Mucosa of descending colon (tissue), 3 donors: ENCODE data around the gene SLAMF1. TPM values are rescaled to one million over a fixed set of nuclear protein-coding genes. Genes with fewer than 3 reads are reported as not detected.
A peak's percentile ranks its signal among the peaks of the same experiment; 100 is the strongest.

Experiments used
- ATAC-seq: fragments of 200-7000 bp; cut with Tn5 transposase; one replicate; pipeline ENCODE4 v1.9.1; 2020; ENCODE audit warnings: mild to moderate bottlenecking, moderate library complexity
- DNase-seq, 3 donors: peaks; one replicate each; pipeline ENCODE4 v3.0.0-alpha.2; 2020
- H3K36me3 ChIP-seq: fragments of 200-600 bp; one replicate; pipeline ENCODE4 v1.8.0; 2021; ENCODE audit warnings: low read depth, mild to moderate bottlenecking
- H3K4me1 ChIP-seq: fragments of 200-600 bp; one replicate; pipeline ENCODE4 v1.8.0; 2021; ENCODE audit warnings: low read depth, mild to moderate bottlenecking
- H3K4me3 ChIP-seq: fragments of 200-600 bp; one replicate; pipeline ENCODE4 v1.8.0; 2021; ENCODE audit warnings: mild to moderate bottlenecking
- H3K9me3 ChIP-seq: fragments of 200-600 bp; one replicate; pipeline ENCODE4 v1.8.0; 2021; ENCODE audit warnings: mild to moderate bottlenecking
- intact Hi-C, 2 donors: fragments of 100-400 bp; cut with DNase I in 1 of 2; cut with micrococcal nuclease in 1 of 2; formaldehyde crosslinking; loops; one replicate each; pipeline versions ENCODE4 v1.11.0 to v1.11.1; 2022; cut with DNase I, micrococcal nuclease
- total RNA-seq, 3 donors: library from RNA; stranded (reverse); fragmentation: NEBNext Ultra II Directional in 2 of 3; extraction: Animal tissue kit (Norgen Biotek cat#: 25700) in 2 of 3; gene quantifications; one replicate each; pipeline versions ENCODE4 v1.2.1 to v1.2.4, GENCODE V29; 2021 to 2023
- TF ChIP-seq, protein P1 (sequence below): fragments of 200-600 bp; IDR thresholded peaks from one replicate; pipeline ENCODE4 v1.8.0; 2022; ENCODE audit warnings: antibody characterized with exemption, mild to moderate bottlenecking
- donor health status: DM: no; HTN: no; CAD: no; lungs with moderate emphysema.
- donor health status: DM: no; HTN: no; CAD: no.
- donor health status: DM: no; HTN: yes; CAD: no.

SLAMF1 gene
- total RNA-seq, 3 donors from 2014 or later: 1.1 to 2.2 (median 1.6) TPM

GRCh38 chr1:160576884-160577283 is 70.0 kb downstream of the SLAMF1 start:
- intact Hi-C loops: no loop called here
- DNase-seq (no peak), ATAC-seq (no peak)
- TF ChIP-seq, protein P1, sequence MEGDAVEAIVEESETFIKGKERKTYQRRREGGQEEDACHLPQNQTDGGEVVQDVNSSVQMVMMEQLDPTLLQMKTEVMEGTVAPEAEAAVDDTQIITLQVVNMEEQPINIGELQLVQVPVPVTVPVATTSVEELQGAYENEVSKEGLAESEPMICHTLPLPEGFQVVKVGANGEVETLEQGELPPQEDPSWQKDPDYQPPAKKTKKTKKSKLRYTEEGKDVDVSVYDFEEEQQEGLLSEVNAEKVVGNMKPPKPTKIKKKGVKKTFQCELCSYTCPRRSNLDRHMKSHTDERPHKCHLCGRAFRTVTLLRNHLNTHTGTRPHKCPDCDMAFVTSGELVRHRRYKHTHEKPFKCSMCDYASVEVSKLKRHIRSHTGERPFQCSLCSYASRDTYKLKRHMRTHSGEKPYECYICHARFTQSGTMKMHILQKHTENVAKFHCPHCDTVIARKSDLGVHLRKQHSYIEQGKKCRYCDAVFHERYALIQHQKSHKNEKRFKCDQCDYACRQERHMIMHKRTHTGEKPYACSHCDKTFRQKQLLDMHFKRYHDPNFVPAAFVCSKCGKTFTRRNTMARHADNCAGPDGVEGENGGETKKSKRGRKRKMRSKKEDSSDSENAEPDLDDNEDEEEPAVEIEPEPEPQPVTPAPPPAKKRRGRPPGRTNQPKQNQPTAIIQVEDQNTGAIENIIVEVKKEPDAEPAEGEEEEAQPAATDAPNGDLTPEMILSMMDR: no peak
- Histone ChIP-seq H3K4me1 (no peaks in the 10 kb centered on the region), H3K36me3 (no peaks in the 10 kb centered on the region), H3K9me3 (no peaks in the 10 kb centered on the region), H3K4me3 (no peak overlapping the region)

- no peak for DNase-seq
- H3K4me3 ChIP-seq: no peak overlapping the region
- intact Hi-C loops: no loop called here
- TF ChIP-seq, protein P1: no peak
- ATAC-seq: peak; percentile 26
- no peaks in the 10 kb centered on the region for H3K9me3 ChIP-seq
- H3K4me1 ChIP-seq: no peaks in the 10 kb centered on the region
- no peaks in the 10 kb centered on the region for H3K36me3 ChIP-seq
Measured at GRCh38 chr1:160576390-160576789, 70.5 kb downstream of the SLAMF1 start.

- Histone ChIP-seq H3K9me3 (no peaks in the 10 kb centered on the region), H3K4me1 (no peaks in the 10 kb centered on the region), H3K36me3 (no peaks in the 10 kb centered on the region), H3K4me3 (no peak overlapping the region)
- TF ChIP-seq, protein P1: no peak
- intact Hi-C loops: no loop called here
- DNase-seq: no peak
- ATAC-seq: peak; percentile 49
Measured at GRCh38 chr1:160575112-160575664, 71.7 kb downstream of the SLAMF1 start.

GRCh38 chr1:160570840-160571239 is 76.0 kb downstream of the SLAMF1 start:
- intact Hi-C loops: no loop called here
- TF ChIP-seq, protein P1: no peak
- DNase-seq: no peak
- H3K4me3 ChIP-seq: no peak overlapping the region
- no peaks in the 10 kb centered on the region for H3K9me3 ChIP-seq
- no peaks in the 10 kb centered on the region for H3K36me3 ChIP-seq
- ATAC-seq: no peak
- no peaks in the 10 kb centered on the region for H3K4me1 ChIP-seq

GRCh38 chr1:160569806-160570205 is 77.0 kb downstream of the SLAMF1 start:
- ATAC-seq (no peak), DNase-seq (no peak)
- intact Hi-C loops: no loop called here
- Histone ChIP-seq H3K4me3 (no peak overlapping the region), H3K36me3 (no peaks in the 10 kb centered on the region), H3K9me3 (no peaks in the 10 kb centered on the region), H3K4me1 (no peaks in the 10 kb centered on the region)
- TF ChIP-seq, protein P1: no peak
